Gastroesophageal sphincter (tissue), 3 donors: ENCODE data around the gene ZNF44.

ENCODE experiments used
- POLR2A ChIP-seq, 2 donors: fragments of 450-650 bp; IDR thresholded peaks; one replicate each; pipeline ENCODE4 v1.6.1; 2017; ENCODE audit warnings: antibody characterized with exemption in 2 of 2, mild to moderate bottlenecking in 2 of 2, moderate library complexity in 1 of 2
- POLR2AphosphoS5 ChIP-seq: sonication (generic); formaldehyde crosslinking; IDR thresholded peaks from one replicate; pipeline ENCODE4 v1.6.1; 2017; ENCODE audit warnings: antibody characterized with exemption
- TF ChIP-seq, protein P1 (sequence below), 4 experiments: fragments of 200-600 bp in 2 of 4; fragments of 450-650 bp in 2 of 4; sonication (generic) in 1 of 4; IDR thresholded peaks; one replicate each; pipeline ENCODE4 v1.5.1; 2017 to 2019; ENCODE audit warnings: antibody characterized with exemption in 4 of 4, mild to moderate bottlenecking in 2 of 4, moderate library complexity in 2 of 4

DNA sequence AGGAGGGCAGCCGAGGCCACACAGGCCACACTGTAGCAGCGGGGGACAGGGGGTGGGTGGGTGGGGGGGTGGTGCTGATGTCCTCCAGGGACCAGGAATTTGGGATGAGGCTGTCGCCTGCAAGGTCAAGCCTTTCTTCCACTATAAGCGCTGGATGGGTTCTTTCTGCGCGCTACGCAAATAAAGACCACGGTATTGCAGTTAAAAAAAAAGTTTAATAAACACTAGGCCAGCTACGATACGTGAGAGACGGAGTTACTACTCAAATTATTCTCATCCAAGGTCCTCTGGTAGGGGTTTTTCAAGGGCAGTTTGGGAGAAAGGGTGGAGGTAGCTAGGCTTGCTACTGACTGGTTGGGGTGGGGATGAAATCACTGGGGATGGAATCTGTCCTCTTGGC is 508 bp upstream of the ZNF44 start:
- TF ChIP-seq, protein P1, sequence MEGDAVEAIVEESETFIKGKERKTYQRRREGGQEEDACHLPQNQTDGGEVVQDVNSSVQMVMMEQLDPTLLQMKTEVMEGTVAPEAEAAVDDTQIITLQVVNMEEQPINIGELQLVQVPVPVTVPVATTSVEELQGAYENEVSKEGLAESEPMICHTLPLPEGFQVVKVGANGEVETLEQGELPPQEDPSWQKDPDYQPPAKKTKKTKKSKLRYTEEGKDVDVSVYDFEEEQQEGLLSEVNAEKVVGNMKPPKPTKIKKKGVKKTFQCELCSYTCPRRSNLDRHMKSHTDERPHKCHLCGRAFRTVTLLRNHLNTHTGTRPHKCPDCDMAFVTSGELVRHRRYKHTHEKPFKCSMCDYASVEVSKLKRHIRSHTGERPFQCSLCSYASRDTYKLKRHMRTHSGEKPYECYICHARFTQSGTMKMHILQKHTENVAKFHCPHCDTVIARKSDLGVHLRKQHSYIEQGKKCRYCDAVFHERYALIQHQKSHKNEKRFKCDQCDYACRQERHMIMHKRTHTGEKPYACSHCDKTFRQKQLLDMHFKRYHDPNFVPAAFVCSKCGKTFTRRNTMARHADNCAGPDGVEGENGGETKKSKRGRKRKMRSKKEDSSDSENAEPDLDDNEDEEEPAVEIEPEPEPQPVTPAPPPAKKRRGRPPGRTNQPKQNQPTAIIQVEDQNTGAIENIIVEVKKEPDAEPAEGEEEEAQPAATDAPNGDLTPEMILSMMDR (IDR thresholded peaks at IDR 0.05), result no peak
- TF ChIP-seq POLR2A (IDR thresholded peaks at IDR 0.05) (no peak), POLR2AphosphoS5 (no peak)
